Hematopoietic multipotent progenitor cell treated with erythropoietin and hydrocortisone succinate and interleukin-3 and kit ligand, for 17 days (in vitro differentiated cells): ENCODE measurements around the gene ICA1.

Experiments used
- DNase-seq: peaks from one replicate; pipeline ENCODE4 v3.0.0-alpha.2; 2015; ENCODE audit warnings: low spot score

Gene ICA1

GRCh38 chr7:8160250-8160649 is 101.7 kb downstream of the ICA1 start:
- no peak for DNase-seq

- no peak for DNase-seq
Measured at GRCh38 chr7:8159595-8159994, 102.4 kb downstream of the ICA1 start.

GRCh38 chr7:8157296-8157695 is 104.7 kb downstream of the ICA1 start:
- no peak for DNase-seq

- no peak for DNase-seq
Measured at GRCh38 chr7:8155836-8156235, 106.1 kb downstream of the ICA1 start.

- DNase-seq: no peak
Measured at GRCh38 chr7:8154272-8154671, 107.7 kb downstream of the ICA1 start.

GRCh38 chr7:8152489-8153192 is 109.3 kb downstream of the ICA1 start:
- DNase-seq: no peak

GRCh38 chr7:8151161-8151725 is 110.7 kb downstream of the ICA1 start:
- no peak for DNase-seq

- no peak for DNase-seq
Measured at GRCh38 chr7:8149222-8149621, 112.7 kb downstream of the ICA1 start.

- DNase-seq: no peak
Measured at GRCh38 chr7:8147760-8148463, 114.1 kb downstream of the ICA1 start.

- DNase-seq: no peak
Measured at GRCh38 chr7:8146788-8147413, 115.1 kb downstream of the ICA1 start.

- DNase-seq: no peak
Measured at GRCh38 chr7:8146106-8146787, 115.7 kb downstream of the ICA1 start.

- no peak for DNase-seq
Measured at GRCh38 chr7:8144856-8145255, 117.1 kb downstream of the ICA1 start.

- no peak for DNase-seq
Measured at GRCh38 chr7:8143151-8143874, 118.7 kb downstream of the ICA1 start.

GRCh38 chr7:8142477-8142876 is 119.5 kb downstream of the ICA1 start:
- DNase-seq: no peak

GRCh38 chr7:8141070-8141469 is 120.9 kb downstream of the ICA1 start:
- no peak for DNase-seq

- DNase-seq: no peak
Measured at GRCh38 chr7:8136051-8136730, 125.8 kb downstream of the ICA1 start.

GRCh38 chr7:8135417-8135816 is 126.5 kb downstream of the ICA1 start:
- no peak for DNase-seq

- DNase-seq: no peak
Measured at GRCh38 chr7:8134089-8134733, 127.8 kb downstream of the ICA1 start.

- no peak for DNase-seq
Measured at GRCh38 chr7:8133188-8133848, 128.6 kb downstream of the ICA1 start.
